Fibroblast of villous mesenchyme (primary cell): ENCODE results near the gene MIEF1. TPM values are rescaled to one million over a fixed set of nuclear protein-coding genes. Genes with fewer than 3 reads are reported as not detected.
A peak's percentile ranks its signal among the peaks of the same experiment; 100 is the strongest.

Source experiments
- DNase-seq: peaks from one replicate; pipeline ENCODE4 v3.0.0-alpha.2; 2010; ENCODE audit warnings: low read depth
- H3K4me3 ChIP-seq: 2 replicates; pipeline ENCODE4 v1.5.1; 2011; ENCODE audit warnings: low read depth, mild to moderate bottlenecking, low read length
- CTCF ChIP-seq: IDR thresholded peaks from 2 replicates; pipeline ENCODE4 v1.5.1; 2012; ENCODE audit warnings: low read depth, mild to moderate bottlenecking, low read length; ENCODE audit not compliant: insufficient read depth
- total RNA-seq: library from RNA; depleted of rRNA; stranded (reverse); fragments of >200 nt; gene quantifications from 2 replicates; pipeline ENCODE4 v1.2.3, GENCODE V29; 2012

The MIEF1 gene
- total RNA-seq, 1 donor: 32.8 TPM

- peak; percentile 48 for DNase-seq
- no peak for TF ChIP-seq CTCF
- no peak overlapping the region for H3K4me3 ChIP-seq
Observed at GRCh38 chr22:39466228-39467006, 35.7 kb upstream of the MIEF1 start.

DNA sequence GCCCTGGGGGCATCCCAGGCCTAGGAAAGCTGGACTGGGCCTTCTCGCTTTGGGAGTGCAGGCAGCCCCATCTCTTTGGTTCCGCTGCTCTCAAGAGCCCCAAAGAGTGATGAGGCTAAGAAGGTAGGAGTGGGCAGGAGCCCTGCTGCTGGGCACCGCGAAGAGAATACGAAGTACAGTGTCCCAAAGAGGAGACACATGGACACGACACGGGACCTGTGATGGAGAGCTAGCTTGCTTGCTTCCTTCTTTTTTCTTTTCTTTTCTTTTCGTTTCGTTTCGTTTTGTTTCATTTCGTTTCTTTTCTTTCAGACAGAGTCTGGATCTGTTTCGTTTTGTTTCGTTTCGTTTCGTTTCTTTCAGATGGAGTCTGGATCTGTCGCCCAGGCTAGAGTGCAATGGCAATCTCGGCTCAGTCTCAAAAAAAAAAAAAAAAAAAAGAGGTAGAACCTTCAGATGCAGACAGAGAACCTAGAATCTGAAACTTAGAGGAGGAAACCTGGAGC lies 34.6 kb upstream of the MIEF1 start:
- no peak overlapping the region for H3K4me3 ChIP-seq
- no peak for TF ChIP-seq CTCF
- DNase-seq: no peak

DNA sequence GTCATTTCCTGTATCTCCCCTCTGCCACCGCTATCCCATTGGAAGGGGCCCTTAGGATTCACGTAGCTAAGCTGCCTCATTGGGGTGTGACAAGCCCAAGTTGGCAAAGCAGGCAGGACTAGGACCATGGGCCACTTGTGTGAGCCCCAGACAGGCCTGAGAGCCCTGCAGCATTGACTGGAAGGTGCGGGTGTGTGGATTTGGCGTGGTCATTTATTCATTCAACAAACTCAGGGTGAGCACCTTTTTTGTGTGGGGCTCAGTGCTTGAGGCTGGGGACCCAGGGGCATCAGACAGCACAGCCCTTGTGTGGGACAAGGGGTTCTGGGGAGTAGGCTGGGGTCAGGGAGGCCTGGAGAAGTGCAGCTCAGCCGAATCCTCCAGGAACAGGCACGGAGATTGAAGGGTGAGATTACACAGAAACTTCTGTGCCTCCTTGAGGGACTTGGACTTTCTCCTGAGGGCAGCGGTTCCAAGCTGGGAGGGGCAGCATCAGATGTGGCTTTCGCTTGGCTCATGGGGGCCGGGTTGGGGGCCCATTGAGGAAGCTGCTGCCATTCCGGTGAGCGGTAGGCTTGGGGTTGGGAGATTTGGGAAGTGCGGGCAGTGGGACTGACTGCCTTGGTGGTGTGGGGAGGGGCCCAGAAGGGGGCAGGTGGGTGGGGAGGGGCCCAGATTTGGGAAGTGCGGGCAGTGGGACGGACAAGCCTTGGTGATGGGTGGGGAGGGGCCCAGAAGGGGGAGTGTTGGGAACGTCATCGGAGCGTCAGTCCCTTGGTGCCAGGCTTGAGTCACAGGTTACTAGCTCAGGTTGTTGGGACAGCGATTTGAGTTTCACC lies 33.4 kb upstream of the MIEF1 start:
- no peak overlapping the region for H3K4me3 ChIP-seq
- no peak for DNase-seq
- TF ChIP-seq CTCF: no peak

DNA sequence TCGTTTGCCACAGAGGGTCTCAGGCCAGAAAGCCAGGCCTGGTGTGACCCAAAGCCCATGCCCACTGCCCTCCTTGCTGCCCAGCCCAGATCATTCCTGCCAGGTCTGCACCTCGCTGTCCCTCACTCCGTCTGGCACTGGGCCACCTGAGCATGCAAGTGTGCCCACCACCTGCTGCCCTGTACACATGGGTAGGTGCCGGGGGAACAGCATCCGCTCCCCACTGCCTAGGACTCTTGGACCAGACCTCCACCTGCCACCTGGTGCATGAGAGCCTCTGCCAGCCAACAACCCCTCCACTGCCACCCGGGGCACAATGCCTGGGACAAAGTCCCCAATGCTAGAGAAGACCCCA lies 32.8 kb upstream of the MIEF1 start:
- no peak overlapping the region for H3K4me3 ChIP-seq
- DNase-seq: no peak
- no peak for TF ChIP-seq CTCF

DNA sequence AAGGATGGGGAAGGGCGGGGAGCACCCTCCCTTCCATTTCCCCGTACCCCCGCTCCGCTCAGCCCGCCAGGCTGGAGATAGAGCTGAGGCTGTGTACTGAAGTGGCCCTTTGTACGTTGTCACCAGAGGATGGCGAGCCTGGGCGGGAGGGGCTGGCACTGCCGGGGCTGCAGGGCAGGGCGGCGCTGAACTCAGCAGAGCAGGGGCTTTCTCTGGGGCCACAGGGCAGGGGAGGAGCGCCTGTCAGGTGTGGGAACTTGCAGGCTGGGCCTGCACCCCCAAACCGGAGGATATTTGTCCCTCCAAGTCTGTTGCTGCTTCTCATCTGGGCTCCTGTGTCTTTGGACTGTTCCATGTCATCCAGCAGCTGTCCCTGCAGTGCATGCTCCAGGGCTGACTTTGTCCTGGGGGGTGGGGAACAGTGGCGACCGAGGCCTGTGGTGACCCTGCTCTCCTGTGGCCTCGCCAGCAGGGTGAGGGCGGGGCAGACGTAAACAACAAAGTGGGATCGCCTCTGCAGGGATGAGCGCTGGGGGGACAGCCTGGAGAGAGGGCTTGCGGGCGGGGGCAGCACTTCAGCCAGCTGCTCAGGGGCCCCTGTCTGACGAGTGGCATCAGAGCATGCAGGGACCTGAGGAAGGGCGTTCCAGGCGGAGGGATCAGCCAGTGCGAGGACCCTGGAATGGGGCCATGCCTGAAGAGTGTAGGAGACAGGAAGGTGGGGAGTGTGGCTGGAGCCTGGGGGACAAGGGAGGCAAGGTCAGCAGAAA lies 32.2 kb upstream of the MIEF1 start:
- TF ChIP-seq CTCF: no peak
- H3K4me3 ChIP-seq: no peak overlapping the region
- DNase-seq: no peak

GRCh38 chr22:39470451-39471291 lies 31.4 kb upstream of the MIEF1 start:
- no peak for TF ChIP-seq CTCF
- DNase-seq: peak; percentile 70
- H3K4me3 ChIP-seq: no peak overlapping the region
